ENCODE results near the gene BBS9.

GRCh38 chr7:33591490-33591889, 462.1 kb downstream of the BBS9 start:
- no peak for TF ChIP-seq POLR2A (IDR thresholded peaks at IDR 0.05; ENCODE audit: low read depth, low read length)
- no peak for TF ChIP-seq SMC3 (IDR thresholded peaks at IDR 0.05; ENCODE audit: low read depth, low read length)
- no peak for TF ChIP-seq CTCF (conservative IDR thresholded peaks at IDR 0.05; ENCODE audit: low read depth, low read length)
- TF ChIP-seq RFX5 (IDR thresholded peaks at IDR 0.05; ENCODE audit: low read depth, low read length): no peak
- no peak for TF ChIP-seq CHD1 (IDR thresholded peaks at IDR 0.05; ENCODE audit: low read depth, low read length)
- no peak for TF ChIP-seq RAD21 (IDR thresholded peaks at IDR 0.05; ENCODE audit: low read length)
- no peak for TF ChIP-seq BHLHE40 (IDR thresholded peaks at IDR 0.05; ENCODE audit: low read depth, low read length)
- TF ChIP-seq NFE2L2 (IDR thresholded peaks at IDR 0.05; ENCODE audit: low read depth, low read length): no peak
- no peak for TF ChIP-seq RCOR1 (IDR thresholded peaks at IDR 0.05; ENCODE audit: insufficient replicate concordance, low read length)
- no peak for TF ChIP-seq FOS (IDR thresholded peaks at IDR 0.05; ENCODE audit: low read depth, low read length)
- no peak for TF ChIP-seq CEBPB (IDR thresholded peaks at IDR 0.05; ENCODE audit: low read depth, low read length)
- TF ChIP-seq MXI1 (IDR thresholded peaks at IDR 0.05; ENCODE audit: borderline replicate concordance, low read depth, low read length): no peak
- TF ChIP-seq MAFK (IDR thresholded peaks at IDR 0.05; ENCODE audit: low read depth, low read length): no peak
